ENCODE data around the gene ST3GAL2.
"Not testable (repeated sequence)": the region's sequence is repeated elsewhere in the genome, so short reads cannot be mapped to it uniquely, and the experiment has no call there.

ST3GAL2 gene

DNA sequence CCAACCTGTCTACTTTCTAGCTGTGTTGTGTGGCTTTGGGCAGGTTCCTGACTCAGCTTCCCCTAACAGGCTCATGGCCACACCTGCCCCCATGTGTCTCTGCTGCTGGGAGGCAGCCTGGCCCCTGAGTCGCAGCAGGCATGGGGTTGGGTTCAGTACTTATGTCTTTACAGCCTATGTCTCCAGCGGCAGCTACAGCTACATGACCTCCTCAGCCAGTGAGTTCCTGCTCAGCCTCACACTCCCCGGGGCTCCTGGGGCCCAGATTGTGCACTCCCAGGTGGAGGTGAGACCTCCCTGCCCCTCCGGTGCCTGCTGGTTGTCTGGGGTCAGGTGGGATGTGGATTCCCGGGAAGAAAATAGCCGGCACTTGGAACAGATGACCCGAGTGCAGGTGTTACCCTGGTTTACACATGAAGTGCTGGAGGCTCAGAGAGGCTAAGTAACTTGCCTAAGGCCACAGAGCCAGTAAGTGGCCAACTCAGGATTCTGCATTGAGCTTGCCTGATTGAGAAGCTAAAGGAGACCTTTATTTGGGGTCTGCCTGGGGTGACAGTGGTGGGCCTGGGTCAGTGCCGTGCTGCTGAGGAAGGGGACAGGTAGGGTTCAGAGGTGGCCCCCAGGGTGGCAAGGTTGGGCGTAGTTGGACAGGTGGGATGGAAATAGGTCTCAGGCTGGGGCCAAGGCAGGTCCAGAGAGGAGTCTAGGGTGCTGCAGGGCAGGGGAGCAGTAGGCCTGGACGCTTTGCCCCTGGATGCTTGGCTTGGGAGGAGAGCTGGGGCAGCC lies 31.4 kb upstream of the ST3GAL2 start:
- no peak for DNase-seq
- intact Hi-C loops (cut with DNase I) = no loop called here

GRCh38 chr16:70468776-70469525 lies 30.1 kb upstream of the ST3GAL2 start:
- intact Hi-C loops (cut with DNase I) = no loop called here
- DNase-seq = no peak

GRCh38 chr16:70467608-70468007 lies 28.7 kb upstream of the ST3GAL2 start:
- no peak for DNase-seq

GRCh38 chr16:70467113-70467512 lies 28.2 kb upstream of the ST3GAL2 start:
- no peak for DNase-seq
- intact Hi-C loops (cut with DNase I) = no loop called here

More at GRCh38 chr16:70467608-70468007, 28.7 kb upstream of the ST3GAL2 start:
- intact Hi-C loops (cut with DNase I) = no loop called here

DNA sequence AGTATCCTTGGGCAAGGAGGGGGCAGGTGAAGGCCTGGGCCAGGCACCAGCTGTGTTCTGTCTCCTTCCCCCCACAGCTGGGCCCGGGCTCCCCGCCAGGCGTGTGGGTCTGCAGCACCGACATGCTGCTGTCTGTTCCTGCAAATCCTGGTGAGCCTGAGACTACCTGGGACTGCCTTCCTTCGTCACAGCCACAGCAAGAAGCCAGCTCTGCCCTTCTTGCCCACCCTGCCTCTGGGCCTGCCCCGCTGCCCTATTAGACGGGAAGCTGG lies 27.8 kb upstream of the ST3GAL2 start:
- no peak for DNase-seq
- intact Hi-C loops (cut with DNase I) = no loop called here

DNA sequence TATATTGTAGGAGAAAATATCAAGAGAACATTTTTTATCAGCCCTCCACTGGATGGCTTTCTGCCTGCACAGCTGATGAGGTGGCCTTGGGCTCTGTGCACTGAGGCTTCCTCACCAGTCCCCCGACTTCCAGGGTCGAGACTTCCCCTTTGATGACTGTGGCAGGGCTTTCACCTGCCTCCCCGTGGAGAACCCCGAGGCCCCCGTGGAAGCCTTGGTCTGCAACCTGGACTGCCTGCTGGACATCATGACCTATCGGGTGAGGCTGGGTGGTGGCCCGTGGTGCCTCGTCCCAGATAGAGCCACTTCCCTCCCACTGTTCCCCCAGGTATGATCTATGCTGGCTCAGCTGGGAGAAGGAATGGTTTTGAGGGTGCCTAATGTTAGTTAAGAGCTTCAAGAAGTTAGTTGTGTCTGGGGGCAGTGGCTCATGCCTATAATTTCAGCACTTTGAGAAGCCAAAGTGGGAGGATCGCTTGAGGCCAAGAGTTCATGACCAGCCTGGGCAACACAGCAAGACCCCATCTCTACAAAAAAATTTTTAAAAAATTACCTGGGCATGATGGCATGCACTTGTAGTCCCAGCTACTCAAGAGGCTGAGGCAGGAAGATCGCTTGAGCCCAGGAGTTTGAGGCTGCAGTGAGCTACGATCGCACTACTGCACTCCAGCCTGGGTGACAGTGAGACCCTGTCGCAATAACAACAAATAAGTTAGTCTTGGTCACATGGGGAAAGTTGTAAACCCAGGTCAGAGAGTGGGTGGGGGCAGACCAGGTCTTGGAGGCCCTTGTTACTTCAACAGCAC lies 27.3 kb upstream of the ST3GAL2 start:
- intact Hi-C loops (cut with DNase I) = no loop called here
- DNase-seq = no peak

DNA sequence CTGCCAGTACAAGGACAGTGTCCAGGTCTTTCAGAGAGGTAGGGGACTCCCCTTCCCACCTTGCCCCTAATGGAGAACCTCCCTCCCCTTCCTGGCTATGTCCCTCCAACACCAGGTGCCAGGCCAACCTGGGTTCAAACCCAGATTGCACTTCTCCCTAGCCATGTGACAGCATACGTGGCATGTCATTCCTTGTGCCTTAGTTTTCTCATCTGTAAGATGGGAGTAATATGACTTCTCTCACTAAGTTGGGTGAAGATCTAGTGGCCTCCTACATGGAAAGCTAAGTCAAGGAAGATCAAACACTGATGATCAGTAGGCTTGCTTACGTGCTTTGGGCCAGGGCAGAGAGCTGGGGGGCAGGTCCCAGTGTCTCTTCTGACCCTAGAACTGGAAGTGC lies 24.3 kb upstream of the ST3GAL2 start:
- intact Hi-C loops (cut with DNase I) = no loop called here
- DNase-seq = no peak

DNA sequence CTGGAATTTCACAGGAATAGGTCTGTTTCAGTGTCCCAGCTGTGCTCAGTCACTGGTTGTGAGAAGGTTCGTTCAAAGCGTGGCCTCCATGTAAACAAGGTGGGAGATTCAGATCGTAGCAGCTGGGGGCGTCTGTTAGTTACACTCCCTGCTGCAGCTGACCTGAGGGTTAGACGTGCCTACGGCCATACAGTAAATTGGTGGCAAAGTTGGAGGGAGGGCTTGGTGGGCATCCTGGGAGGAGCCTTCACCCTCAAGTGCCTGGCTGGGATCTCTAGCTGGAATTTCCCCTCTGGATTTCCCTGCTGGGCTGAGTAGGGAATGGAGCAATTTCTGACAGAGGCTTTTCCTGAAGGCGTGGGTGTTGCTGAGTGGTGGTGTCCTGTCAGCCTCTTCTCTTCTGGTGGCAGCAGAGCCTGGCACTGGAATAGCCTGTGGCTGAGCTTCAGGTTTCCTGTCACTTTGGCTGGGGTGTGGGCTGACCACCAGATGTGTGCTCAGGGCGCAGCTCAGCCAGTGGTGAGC lies 21.9 kb upstream of the ST3GAL2 start:
- DNase-seq = no peak
- intact Hi-C loops (cut with DNase I) = no loop called here

- no peak for DNase-seq
- intact Hi-C loops (cut with DNase I) = no loop called here
These were observed 18.7 kb upstream of the ST3GAL2 start for GRCh38 chr16:70457446-70458166.

GRCh38 chr16:70455910-70456309 lies 17.0 kb upstream of the ST3GAL2 start:
- intact Hi-C loops (cut with DNase I) = no loop called here
- DNase-seq = no peak

DNA sequence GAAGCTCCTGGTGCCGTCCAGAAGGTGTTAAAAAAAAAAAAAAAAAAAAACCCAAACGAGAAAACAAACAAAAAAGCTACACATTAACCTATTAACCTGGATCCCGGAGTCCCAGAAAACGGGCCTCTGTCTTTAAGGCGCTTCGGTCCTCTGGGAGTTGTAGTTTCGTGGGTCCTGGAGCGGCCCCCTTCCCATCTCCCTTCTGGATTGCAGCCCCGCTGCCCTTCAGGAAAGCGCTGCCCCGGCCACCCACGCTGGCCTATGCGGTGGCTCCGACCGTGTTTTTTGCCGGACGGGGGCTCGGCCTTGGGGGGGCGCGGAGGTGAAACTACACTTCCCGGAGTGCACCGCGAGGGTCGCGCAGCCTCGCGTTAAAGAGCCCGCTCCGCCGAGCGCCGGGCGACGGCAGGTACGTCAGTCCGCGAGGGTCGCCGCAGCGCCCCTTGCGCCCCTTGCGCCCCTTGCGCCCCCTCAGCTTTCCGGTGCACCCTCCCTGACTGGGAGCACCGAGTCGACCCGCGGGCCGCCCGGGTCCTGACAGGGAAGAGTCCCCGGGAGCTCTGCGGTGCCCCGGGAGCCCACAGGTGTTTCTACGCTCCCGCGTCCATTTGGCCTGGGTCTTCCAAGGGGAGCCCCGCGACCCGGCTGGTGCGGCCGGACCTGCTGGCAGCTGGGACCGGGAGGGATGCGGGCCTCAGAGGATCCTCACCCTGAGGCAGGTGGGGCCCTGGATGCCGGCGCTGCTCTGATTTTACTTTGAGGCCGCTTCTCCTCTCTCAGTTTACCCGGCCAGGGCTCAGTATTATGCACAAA lies 15.5 kb upstream of the ST3GAL2 start, which contains the start of gene FCSK:
Gene FCSK, plus strand, starts transcription at position 374 of the 813 bp plus-strand sequence. CDS start 8,596 bp downstream, outside the sequence.
- peak; percentile 44 to 90 (median 76) for DNase-seq
- intact Hi-C loops (cut with DNase I) = no loop called here

GRCh38 chr16:70453892-70454221 lies 15.0 kb upstream of the ST3GAL2 start:
- DNase-seq = peak in 14 of 42 donors; percentile 26 to 70 (median 42)
- intact Hi-C loops (cut with DNase I) = no loop called here

GRCh38 chr16:70453117-70453891 lies 14.4 kb upstream of the ST3GAL2 start:
- intact Hi-C loops (cut with DNase I) = no loop called here
- DNase-seq = no peak

GRCh38 chr16:70451004-70451340 lies 12.1 kb upstream of the ST3GAL2 start:
- intact Hi-C loops (cut with DNase I) = not testable (repeated sequence)

GRCh38 chr16:70450142-70451003 lies 11.5 kb upstream of the ST3GAL2 start:
- intact Hi-C loops (cut with DNase I); DNase-seq: not testable (repeated sequence)

More at GRCh38 chr16:70451004-70451340, 12.1 kb upstream of the ST3GAL2 start:
- DNase-seq = not testable (repeated sequence)

- intact Hi-C loops (cut with DNase I) = no loop called here
- DNase-seq = no peak
These were observed 9.2 kb upstream of the ST3GAL2 start for GRCh38 chr16:70448075-70448474.

Measured in head of caudate nucleus (tissue), 42 donors.